ENCODE data around the gene HOXD10. TPM values are rescaled to one million over a fixed set of nuclear protein-coding genes. Genes with fewer than 3 reads are reported as not detected.

HOXD10 gene
- total and polyA plus RNA-seq, 2 of the 13 experiments (the other 11 are each of a cell fraction or from before 2014, with no cell fraction given), result not detected

- TF ChIP-seq TFDP2 (CRISPR knock-in tag; IDR thresholded peaks at IDR 0.05) (0 out of 2 replicates have a peak, but pooled peaks have one; percentile 20), AGO2 (optimal IDR thresholded peaks at IDR 0.05; ENCODE audit: low read depth, low read length) (peak; percentile 37), MAFF (IDR thresholded peaks at IDR 0.05; ENCODE audit: low read depth, low read length) (no peak), GATAD2A (CRISPR knock-in tag; IDR thresholded peaks at IDR 0.05) (no peak), CBX2 (IDR thresholded peaks at IDR 0.05; ENCODE audit: low read depth, low read length) (peak; percentile 66; the same call in 1 of the 2 replicates), CBX2 (CRISPR knock-in tag; IDR thresholded peaks at IDR 0.05; ENCODE audit: low read depth) (peak; percentile 58; the same call in 1 of the 2 replicates), ARID4A (CRISPR knock-in tag; IDR thresholded peaks at IDR 0.05; ENCODE audit: borderline replicate concordance) (0 out of 2 replicates have a peak, but pooled peaks have one; percentile 17), ZNF777 (CRISPR knock-in tag; IDR thresholded peaks at IDR 0.05) (no peak), SMAD1 (CRISPR knock-in tag; IDR thresholded peaks at IDR 0.05; ENCODE audit: borderline replicate concordance, low read depth) (no peak), EEA1 (CRISPR knock-in tag; IDR thresholded peaks at IDR 0.05; ENCODE audit: borderline replicate concordance) (no peak), POLR2AphosphoS2 (IDR thresholded peaks at IDR 0.05; ENCODE audit: low read depth, low read length) (no peak), TOE1 (CRISPR knock-in tag; IDR thresholded peaks at IDR 0.05) (no peak), HOXA3 (CRISPR knock-in tag; IDR thresholded peaks at IDR 0.05) (no peak), ZNF776 (CRISPR knock-in tag; IDR thresholded peaks at IDR 0.05) (0 out of 2 replicates have a peak, but pooled peaks have one; percentile 38), YEATS2 (CRISPR knock-in tag; IDR thresholded peaks at IDR 0.05; ENCODE audit: borderline replicate concordance) (no peak), SETDB1 (CRISPR knock-in tag; IDR thresholded peaks at IDR 0.05; ENCODE audit: borderline replicate concordance) (no peak), ZNF383 (CRISPR knock-in tag; IDR thresholded peaks at IDR 0.05; ENCODE audit: borderline replicate concordance) (no peak), ZNF781 (CRISPR knock-in tag; IDR thresholded peaks at IDR 0.05; ENCODE audit: borderline replicate concordance, not compliant biosample characterization) (peak; percentile 10), ZNF607 (CRISPR knock-in tag; IDR thresholded peaks at IDR 0.05; ENCODE audit: borderline replicate concordance) (0 out of 2 replicates have a peak, but pooled peaks have one; percentile 31), ZNF879 (CRISPR knock-in tag; IDR thresholded peaks at IDR 0.05) (no peak), ZNF552 (CRISPR knock-in tag; IDR thresholded peaks at IDR 0.05; ENCODE audit: borderline replicate concordance) (no peak)
- TF ChIP-seq, protein P1, sequence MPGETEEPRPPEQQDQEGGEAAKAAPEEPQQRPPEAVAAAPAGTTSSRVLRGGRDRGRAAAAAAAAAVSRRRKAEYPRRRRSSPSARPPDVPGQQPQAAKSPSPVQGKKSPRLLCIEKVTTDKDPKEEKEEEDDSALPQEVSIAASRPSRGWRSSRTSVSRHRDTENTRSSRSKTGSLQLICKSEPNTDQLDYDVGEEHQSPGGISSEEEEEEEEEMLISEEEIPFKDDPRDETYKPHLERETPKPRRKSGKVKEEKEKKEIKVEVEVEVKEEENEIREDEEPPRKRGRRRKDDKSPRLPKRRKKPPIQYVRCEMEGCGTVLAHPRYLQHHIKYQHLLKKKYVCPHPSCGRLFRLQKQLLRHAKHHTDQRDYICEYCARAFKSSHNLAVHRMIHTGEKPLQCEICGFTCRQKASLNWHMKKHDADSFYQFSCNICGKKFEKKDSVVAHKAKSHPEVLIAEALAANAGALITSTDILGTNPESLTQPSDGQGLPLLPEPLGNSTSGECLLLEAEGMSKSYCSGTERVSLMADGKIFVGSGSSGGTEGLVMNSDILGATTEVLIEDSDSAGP (CRISPR knock-in tag; IDR thresholded peaks at IDR 0.05; ENCODE audit: borderline replicate concordance), result peak; percentile 41; the same call in 1 of the 2 replicates
These were observed 43.2 kb downstream of the HOXD10 start (continued) for GRCh38 chr2:176159663-176160250.

All from HepG2 (cell line).